T-helper 1 cell treated with Interleukin-12 subunit alpha and Interleukin-12 subunit beta and Interleukin-4 antibody, amounts not matched to agents 30 μg/mL and 1 μg/mL, for 36 hours (primary cell): ENCODE results near the gene NADSYN1.

Experiments
- H3K27ac Mint-ChIP-seq: one replicate; pipeline ENCODE4 v1.8.0; 2021; ENCODE audit warnings: mild to moderate bottlenecking, mixed read lengths
- H3K27me3 Mint-ChIP-seq: one replicate; pipeline ENCODE4 v1.8.0; 2021; ENCODE audit warnings: low read depth, mixed read lengths
- H3K36me3 Mint-ChIP-seq: one replicate; pipeline ENCODE4 v1.8.0; 2021; ENCODE audit warnings: low read depth, mixed read lengths
- H3K4me1 Mint-ChIP-seq: one replicate; pipeline ENCODE4 v1.8.0; 2021; ENCODE audit warnings: low read depth, mixed read lengths
- H3K4me3 Mint-ChIP-seq: one replicate; pipeline ENCODE4 v1.8.0; 2021; ENCODE audit warnings: mild to moderate bottlenecking, moderate library complexity, mixed read lengths
- H3K9me3 Mint-ChIP-seq: one replicate; pipeline ENCODE4 v1.8.0; 2021; ENCODE audit warnings: mixed read lengths

NADSYN1 gene

GRCh38 chr11:71482216-71482615 is 29.2 kb downstream of the NADSYN1 start:
- no peaks in the 10 kb centered on the region for H3K27me3 Mint-ChIP-seq
- peaks cover 48% of the 10 kb centered on the region for H3K36me3 Mint-ChIP-seq
- H3K9me3 Mint-ChIP-seq: no peaks in the 10 kb centered on the region
- H3K27ac Mint-ChIP-seq: no peak overlapping the region
- no peaks in the 10 kb centered on the region for H3K4me1 Mint-ChIP-seq
- H3K4me3 Mint-ChIP-seq: no peak overlapping the region

GRCh38 chr11:71482746-71483364 is 29.9 kb downstream of the NADSYN1 start:
- Mint-ChIP-seq H3K9me3 (no peaks in the 10 kb centered on the region), H3K4me3 (no peak overlapping the region), H3K27me3 (no peaks in the 10 kb centered on the region), H3K36me3 (peaks cover 45% of the 10 kb centered on the region), H3K27ac (no peak overlapping the region), H3K4me1 (peaks cover 1% of the 10 kb centered on the region)

- H3K9me3 Mint-ChIP-seq: no peaks in the 10 kb centered on the region
- no peaks in the 10 kb centered on the region for H3K27me3 Mint-ChIP-seq
- peaks cover 52% of the 10 kb centered on the region for H3K36me3 Mint-ChIP-seq
- peaks cover 10% of the 10 kb centered on the region for H3K4me1 Mint-ChIP-seq
- H3K27ac Mint-ChIP-seq: no peak overlapping the region
- no peak overlapping the region for H3K4me3 Mint-ChIP-seq
Observed at GRCh38 chr11:71483692-71484091, 30.7 kb downstream of the NADSYN1 start.

- H3K27ac Mint-ChIP-seq: no peak overlapping the region
- H3K4me3 Mint-ChIP-seq: no peak overlapping the region
- no peaks in the 10 kb centered on the region for H3K27me3 Mint-ChIP-seq
- H3K36me3 Mint-ChIP-seq: peaks cover 56% of the 10 kb centered on the region
- peaks cover 17% of the 10 kb centered on the region for H3K4me1 Mint-ChIP-seq
- no peaks in the 10 kb centered on the region for H3K9me3 Mint-ChIP-seq
Observed at GRCh38 chr11:71484248-71485062, 31.5 kb downstream of the NADSYN1 start.

- no peaks in the 10 kb centered on the region for H3K9me3 Mint-ChIP-seq
- no peak overlapping the region for H3K4me3 Mint-ChIP-seq
- H3K4me1 Mint-ChIP-seq: peaks cover 21% of the 10 kb centered on the region
- H3K36me3 Mint-ChIP-seq: peaks cover 55% of the 10 kb centered on the region
- H3K27me3 Mint-ChIP-seq: no peaks in the 10 kb centered on the region
- no peak overlapping the region for H3K27ac Mint-ChIP-seq
Observed at GRCh38 chr11:71485063-71485399, 32.0 kb downstream of the NADSYN1 start.

GRCh38 chr11:71485466-71485865 is 32.5 kb downstream of the NADSYN1 start:
- no peak overlapping the region for H3K27ac Mint-ChIP-seq
- no peaks in the 10 kb centered on the region for H3K9me3 Mint-ChIP-seq
- H3K4me1 Mint-ChIP-seq: peaks cover 23% of the 10 kb centered on the region
- no peaks in the 10 kb centered on the region for H3K27me3 Mint-ChIP-seq
- peaks cover 60% of the 10 kb centered on the region for H3K36me3 Mint-ChIP-seq
- H3K4me3 Mint-ChIP-seq: no peak overlapping the region

GRCh38 chr11:71486320-71486719 is 33.3 kb downstream of the NADSYN1 start:
- no peaks in the 10 kb centered on the region for H3K27me3 Mint-ChIP-seq
- H3K9me3 Mint-ChIP-seq: no peaks in the 10 kb centered on the region
- peaks cover 62% of the 10 kb centered on the region for H3K36me3 Mint-ChIP-seq
- no peak overlapping the region for H3K4me3 Mint-ChIP-seq
- H3K4me1 Mint-ChIP-seq: peaks cover 23% of the 10 kb centered on the region
- H3K27ac Mint-ChIP-seq: no peak overlapping the region

- no peaks in the 10 kb centered on the region for H3K27me3 Mint-ChIP-seq
- no peaks in the 10 kb centered on the region for H3K9me3 Mint-ChIP-seq
- peaks cover 26% of the 10 kb centered on the region for H3K4me1 Mint-ChIP-seq
- H3K4me3 Mint-ChIP-seq: peak overlapping the region; percentile 26
- H3K27ac Mint-ChIP-seq: peak overlapping the region; percentile 98
- peaks cover 63% of the 10 kb centered on the region for H3K36me3 Mint-ChIP-seq
Observed at GRCh38 chr11:71488681-71489270, 35.8 kb downstream of the NADSYN1 start.

GRCh38 chr11:71489311-71490043 is 36.5 kb downstream of the NADSYN1 start:
- peaks cover 26% of the 10 kb centered on the region for H3K4me1 Mint-ChIP-seq
- H3K4me3 Mint-ChIP-seq: peak overlapping the region; percentile 53
- H3K27ac Mint-ChIP-seq: peak overlapping the region; percentile 98
- peaks cover 61% of the 10 kb centered on the region for H3K36me3 Mint-ChIP-seq
- H3K27me3 Mint-ChIP-seq: no peaks in the 10 kb centered on the region
- no peaks in the 10 kb centered on the region for H3K9me3 Mint-ChIP-seq

GRCh38 chr11:71490044-71490730 is 37.2 kb downstream of the NADSYN1 start:
- Mint-ChIP-seq H3K27me3 (no peaks in the 10 kb centered on the region), H3K4me3 (peak overlapping the region; percentile 39), H3K36me3 (peaks cover 60% of the 10 kb centered on the region), H3K4me1 (peaks cover 26% of the 10 kb centered on the region), H3K9me3 (no peaks in the 10 kb centered on the region), H3K27ac (peak overlapping the region; percentile 98)

- peaks cover 26% of the 10 kb centered on the region for H3K4me1 Mint-ChIP-seq
- H3K4me3 Mint-ChIP-seq: no peak overlapping the region
- peak overlapping the region; percentile 7 for H3K27ac Mint-ChIP-seq
- H3K36me3 Mint-ChIP-seq: peaks cover 53% of the 10 kb centered on the region
- H3K27me3 Mint-ChIP-seq: no peaks in the 10 kb centered on the region
- H3K9me3 Mint-ChIP-seq: no peaks in the 10 kb centered on the region
Observed at GRCh38 chr11:71490731-71491390, 37.9 kb downstream of the NADSYN1 start.

- no peak overlapping the region for H3K27ac Mint-ChIP-seq
- H3K4me1 Mint-ChIP-seq: peaks cover 26% of the 10 kb centered on the region
- H3K9me3 Mint-ChIP-seq: no peaks in the 10 kb centered on the region
- H3K4me3 Mint-ChIP-seq: no peak overlapping the region
- no peaks in the 10 kb centered on the region for H3K27me3 Mint-ChIP-seq
- H3K36me3 Mint-ChIP-seq: peaks cover 49% of the 10 kb centered on the region
Observed at GRCh38 chr11:71491531-71491930, 38.5 kb downstream of the NADSYN1 start.

GRCh38 chr11:71491940-71492339 is 38.9 kb downstream of the NADSYN1 start:
- H3K36me3 Mint-ChIP-seq: peaks cover 53% of the 10 kb centered on the region
- H3K4me3 Mint-ChIP-seq: no peak overlapping the region
- no peaks in the 10 kb centered on the region for H3K9me3 Mint-ChIP-seq
- H3K27me3 Mint-ChIP-seq: no peaks in the 10 kb centered on the region
- peak overlapping the region; percentile 33 for H3K27ac Mint-ChIP-seq
- H3K4me1 Mint-ChIP-seq: peaks cover 26% of the 10 kb centered on the region
